Astrocyte (in vitro differentiated cells and primary cell): Measurements from ENCODE around the gene FBXW8. TPM values are rescaled to one million over a fixed set of nuclear protein-coding genes. Genes with fewer than 3 reads are reported as not detected.

Experiments
- DNase-seq: peaks from one replicate; pipeline ENCODE4 v3.0.0-alpha.2; 2010; ENCODE audit warnings: low read depth
- FAIRE-seq: peaks from 2 replicates; lab custom pipeline; 2011; peaks lifted over from hg19 to GRCh38; lab: Jason Lieb, UNC
- H2AFZ ChIP-seq: 2 replicates; pipeline ENCODE4 v1.6.0; 2012; ENCODE audit warnings: low read depth, low read length, inconsistent platforms
- H3K27ac ChIP-seq: 2 replicates; pipeline ENCODE4 v1.5.1; 2011; ENCODE audit warnings: low read depth, low read length, inconsistent platforms
- H3K27me3 ChIP-seq: 2 replicates; pipeline ENCODE4 v1.6.0; 2011; ENCODE audit warnings: low read length, inconsistent platforms; ENCODE audit not compliant: insufficient read depth
- H3K36me3 ChIP-seq: 2 replicates; pipeline ENCODE4 v1.5.1; 2011; ENCODE audit warnings: low read length, inconsistent platforms; ENCODE audit not compliant: insufficient read depth
- H3K4me1 ChIP-seq: 2 replicates; pipeline ENCODE4 v1.5.1; 2011; ENCODE audit warnings: low read length, inconsistent platforms; ENCODE audit not compliant: insufficient read depth
- H3K4me2 ChIP-seq: 2 replicates; pipeline ENCODE4 v1.6.0; 2012; ENCODE audit warnings: low read length, inconsistent platforms
- H3K4me3 ChIP-seq: 2 replicates; pipeline ENCODE4 v1.5.1; 2011; ENCODE audit warnings: low read depth, mild to moderate bottlenecking, low read length, inconsistent platforms; ENCODE audit not compliant: insufficient read depth
- H3K79me2 ChIP-seq: 2 replicates; pipeline ENCODE4 v1.6.0; 2012; ENCODE audit warnings: mild to moderate bottlenecking, low read length, inconsistent platforms; ENCODE audit not compliant: insufficient read depth
- H3K9ac ChIP-seq: 2 replicates; pipeline ENCODE4 v1.6.0; 2012; ENCODE audit warnings: mild to moderate bottlenecking, low read length, inconsistent platforms
- H3K9me3 ChIP-seq: 2 replicates; pipeline ENCODE4 v1.5.1; 2012; ENCODE audit warnings: low read depth, mild to moderate bottlenecking, low read length, inconsistent platforms; ENCODE audit not compliant: insufficient read depth
- H4K20me1 ChIP-seq: 2 replicates; pipeline ENCODE4 v1.6.0; 2012; ENCODE audit warnings: low read length, inconsistent platforms; ENCODE audit not compliant: insufficient read depth
- H3K27ac Mint-ChIP-seq: one replicate; pipeline ENCODE4 v1.8.0; 2021; ENCODE audit warnings: mild to moderate bottlenecking, mixed read lengths; ENCODE audit not compliant: unreplicated experiment
- H3K27me3 Mint-ChIP-seq: one replicate; pipeline ENCODE4 v1.8.0; 2021; ENCODE audit warnings: low read depth, mixed read lengths; ENCODE audit not compliant: unreplicated experiment
- H3K36me3 Mint-ChIP-seq: one replicate; pipeline ENCODE4 v1.8.0; 2021; ENCODE audit warnings: low read depth, mixed read lengths; ENCODE audit not compliant: unreplicated experiment
- H3K4me1 Mint-ChIP-seq: one replicate; pipeline ENCODE4 v1.8.0; 2021; ENCODE audit warnings: low read depth, mixed read lengths; ENCODE audit not compliant: unreplicated experiment
- H3K4me3 Mint-ChIP-seq: one replicate; pipeline ENCODE4 v1.8.0; 2021; ENCODE audit warnings: mild to moderate bottlenecking, moderate library complexity, mixed read lengths; ENCODE audit not compliant: unreplicated experiment
- H3K9me3 Mint-ChIP-seq: one replicate; pipeline ENCODE4 v1.8.0; 2021; ENCODE audit warnings: mild to moderate bottlenecking, mixed read lengths; ENCODE audit not compliant: unreplicated experiment
- CTCF ChIP-seq: IDR thresholded peaks from 2 replicates; pipeline ENCODE4 v1.5.1; 2011; ENCODE audit warnings: low read depth, mild to moderate bottlenecking, inconsistent platforms, low read length, moderate library complexity; ENCODE audit not compliant: insufficient read depth
- EZH2 ChIP-seq: IDR thresholded peaks from 2 replicates; pipeline ENCODE4 v1.6.1; 2012; ENCODE audit warnings: mild to moderate bottlenecking, low read length, inconsistent platforms; ENCODE audit not compliant: insufficient read depth
- total RNA-seq: library from RNA; stranded (reverse); gene quantifications from 2 replicates; pipeline ENCODE4 v1.2.1, GENCODE V29; 2021

The FBXW8 gene
- total RNA-seq, 1 donor from 2014 or later: 26.4 TPM

- Mint-ChIP-seq H3K27ac (no peak overlapping the region), H3K4me1 (peaks cover 10% of the 10 kb centered on the region), H3K4me3 (no peak overlapping the region), H3K9me3 (no peaks in the 10 kb centered on the region), H3K36me3 (no peaks in the 10 kb centered on the region), H3K27me3 (peaks cover 38% of the 10 kb centered on the region)
- H4K20me1 ChIP-seq: no peaks in the 10 kb centered on the region
- FAIRE-seq (no peak), DNase-seq (no peak)
- H3K9ac ChIP-seq: no peak overlapping the region
- no peak overlapping the region for H3K4me3 ChIP-seq
- no peak for TF ChIP-seq CTCF
- no peak for TF ChIP-seq EZH2
- H3K79me2 ChIP-seq: no peaks in the 10 kb centered on the region
- H3K36me3 ChIP-seq: no peaks in the 10 kb centered on the region
- H3K27me3 ChIP-seq: peaks cover 15% of the 10 kb centered on the region
- H3K4me2 ChIP-seq: no peak overlapping the region
- H3K9me3 ChIP-seq: no peaks in the 10 kb centered on the region
- no peak overlapping the region for H3K27ac ChIP-seq
- H3K4me1 ChIP-seq: peaks cover 6% of the 10 kb centered on the region
- no peak overlapping the region for H2AFZ ChIP-seq
These were observed 147.8 kb downstream of the FBXW8 start for GRCh38 chr12:117058442-117059072.

- H3K4me1 Mint-ChIP-seq: peaks cover 10% of the 10 kb centered on the region
- no peaks in the 10 kb centered on the region for H3K36me3 Mint-ChIP-seq
- Histone ChIP-seq H4K20me1 (no peaks in the 10 kb centered on the region), H3K36me3 (no peaks in the 10 kb centered on the region), H3K27ac (no peak overlapping the region), H3K4me3 (no peak overlapping the region), H3K27me3 (peaks cover 15% of the 10 kb centered on the region), H3K4me2 (no peak overlapping the region), H3K4me1 (peaks cover 6% of the 10 kb centered on the region), H3K9me3 (no peaks in the 10 kb centered on the region), H3K9ac (no peak overlapping the region), H2AFZ (no peak overlapping the region), H3K79me2 (no peaks in the 10 kb centered on the region)
- H3K4me3 Mint-ChIP-seq: no peak overlapping the region
- no peak for TF ChIP-seq EZH2
- TF ChIP-seq CTCF: no peak
- DNase-seq (no peak), FAIRE-seq (no peak)
- H3K27me3 Mint-ChIP-seq: peaks cover 39% of the 10 kb centered on the region
- H3K9me3 Mint-ChIP-seq: no peaks in the 10 kb centered on the region
- no peak overlapping the region for H3K27ac Mint-ChIP-seq
These were observed 148.4 kb downstream of the FBXW8 start for GRCh38 chr12:117059156-117059555.

DNA sequence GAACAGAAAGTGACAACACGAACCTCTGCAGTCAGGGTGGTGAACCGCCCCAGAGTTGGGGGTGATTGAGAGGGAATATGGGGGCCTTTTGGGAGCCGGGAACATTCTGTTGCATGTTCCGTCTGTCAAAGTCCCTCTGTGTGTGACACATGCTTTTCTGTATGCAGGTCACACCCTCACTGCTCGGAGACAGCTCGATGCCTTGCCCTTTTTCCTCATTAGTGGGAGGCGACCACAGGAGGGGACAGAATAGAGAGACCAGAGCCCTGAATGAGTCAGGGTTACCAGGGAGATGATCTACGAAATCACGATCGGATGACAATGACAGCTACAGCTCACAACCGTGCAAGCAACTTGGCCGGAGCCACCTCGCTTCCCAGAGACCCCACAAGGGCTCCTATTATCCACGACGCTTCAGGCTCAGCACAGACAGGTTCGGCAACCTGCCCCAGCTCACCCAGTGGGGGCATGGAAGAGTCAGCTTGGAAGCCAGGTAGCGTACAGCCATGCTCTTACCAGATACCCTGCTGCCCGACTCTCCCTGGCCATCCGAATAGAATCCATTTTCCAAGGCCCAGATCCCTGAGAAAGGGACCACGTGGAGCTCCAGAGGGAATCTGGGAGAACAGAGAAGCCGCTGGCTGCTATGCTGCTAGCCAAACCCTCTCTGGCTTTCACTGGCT lies 149.6 kb downstream of the FBXW8 start:
- Mint-ChIP-seq H3K36me3 (no peaks in the 10 kb centered on the region), H3K4me3 (no peak overlapping the region), H3K9me3 (no peaks in the 10 kb centered on the region), H3K27ac (peak overlapping the region; percentile 54), H3K27me3 (peaks cover 44% of the 10 kb centered on the region), H3K4me1 (peaks cover 10% of the 10 kb centered on the region)
- no peak for TF ChIP-seq CTCF
- no peak for TF ChIP-seq EZH2
- no peak overlapping the region for H3K9ac ChIP-seq
- no peaks in the 10 kb centered on the region for H3K79me2 ChIP-seq
- FAIRE-seq (no peak), DNase-seq (no peak)
- no peaks in the 10 kb centered on the region for H3K36me3 ChIP-seq
- no peak overlapping the region for H3K27ac ChIP-seq
- H2AFZ ChIP-seq: no peak overlapping the region
- peaks cover 16% of the 10 kb centered on the region for H3K27me3 ChIP-seq
- no peaks in the 10 kb centered on the region for H4K20me1 ChIP-seq
- peaks cover 6% of the 10 kb centered on the region for H3K4me1 ChIP-seq
- H3K4me2 ChIP-seq: peak overlapping the region; percentile 48
- no peaks in the 10 kb centered on the region for H3K9me3 ChIP-seq
- H3K4me3 ChIP-seq: no peak overlapping the region
